ENCODE data around the gene DCDC2.

DCDC2 gene

DNA sequence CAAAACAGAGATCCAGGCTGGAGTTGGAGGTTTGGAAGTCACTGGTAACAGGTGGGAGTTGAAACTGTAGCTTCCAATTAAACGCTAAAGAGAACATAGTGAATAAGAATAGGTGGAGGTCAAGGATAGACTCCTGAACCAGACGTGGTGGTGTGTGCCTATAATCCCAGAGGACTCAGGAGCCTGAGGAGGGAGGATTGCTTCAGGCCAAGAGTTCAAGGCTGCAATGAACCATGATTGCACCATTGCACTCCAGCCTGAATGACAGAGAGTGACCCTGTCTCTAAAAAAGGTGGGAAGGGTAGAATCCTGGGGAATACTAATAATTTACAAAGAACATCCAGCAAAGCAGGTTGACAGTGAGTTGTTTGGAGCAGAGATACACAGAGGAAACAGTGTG is 218.2 kb downstream of the DCDC2 start:
- DNase-seq = no peak

DNA sequence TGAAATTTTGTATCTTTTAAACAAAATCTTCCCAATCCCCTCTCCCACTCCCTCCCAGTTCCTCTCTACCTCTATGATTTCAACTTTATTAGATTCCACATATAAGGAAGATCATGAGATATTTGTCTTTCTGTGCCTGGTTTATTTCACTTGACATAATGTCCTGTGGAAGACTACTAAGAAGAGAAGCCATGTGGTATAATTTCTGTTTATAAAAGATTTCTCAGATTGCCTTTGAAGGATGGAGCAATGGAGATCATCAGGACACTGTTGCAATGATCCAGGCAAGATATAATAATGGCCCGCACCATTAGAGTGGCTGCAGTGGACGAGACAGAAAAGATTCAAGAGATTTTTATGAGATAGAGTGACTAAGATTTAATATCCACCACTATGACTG is 218.8 kb downstream of the DCDC2 start:
- DNase-seq = no peak

DNA sequence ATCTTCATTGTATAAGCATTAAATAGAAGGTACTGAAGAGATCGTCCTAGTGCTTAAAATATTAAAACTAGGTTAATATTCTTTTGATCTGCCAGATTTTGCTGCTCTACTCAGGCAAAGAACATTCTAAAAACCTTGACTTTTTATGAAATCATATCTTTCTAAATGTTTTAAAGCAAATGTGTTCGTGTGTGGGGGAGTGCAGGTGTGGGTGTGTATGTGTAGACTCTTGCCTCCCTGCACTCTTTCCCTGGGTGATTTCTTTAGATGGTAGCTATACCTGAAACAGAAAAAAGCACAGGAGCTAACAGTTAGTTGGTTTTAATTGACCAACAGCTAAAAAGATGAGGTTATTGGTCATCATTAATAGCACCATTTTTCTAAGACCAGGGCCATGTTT is 226.1 kb downstream of the DCDC2 start:
- no peak for DNase-seq

DNA sequence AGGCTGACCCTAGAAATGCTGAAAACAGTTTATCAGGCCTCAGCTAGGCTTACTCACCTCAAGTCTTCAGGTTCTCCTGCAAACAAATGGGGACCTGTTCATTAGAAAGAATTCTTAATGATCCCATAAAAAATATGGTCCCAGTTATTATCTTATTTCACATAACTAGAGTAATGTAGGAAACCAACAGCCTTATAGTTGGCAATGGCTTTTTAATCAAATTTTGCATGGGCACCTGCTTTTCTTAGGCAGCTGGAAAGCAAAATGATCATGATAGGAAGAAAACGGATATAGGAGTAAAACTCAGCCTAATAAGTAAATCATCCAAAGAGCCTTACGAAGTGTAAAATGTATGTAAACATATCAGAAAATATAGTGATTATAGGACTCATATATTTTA is 230.5 kb downstream of the DCDC2 start:
- DNase-seq = no peak

- DNase-seq = no peak
These were observed 231.2 kb downstream of the DCDC2 start for GRCh38 chr6:24126586-24127192.

DNA sequence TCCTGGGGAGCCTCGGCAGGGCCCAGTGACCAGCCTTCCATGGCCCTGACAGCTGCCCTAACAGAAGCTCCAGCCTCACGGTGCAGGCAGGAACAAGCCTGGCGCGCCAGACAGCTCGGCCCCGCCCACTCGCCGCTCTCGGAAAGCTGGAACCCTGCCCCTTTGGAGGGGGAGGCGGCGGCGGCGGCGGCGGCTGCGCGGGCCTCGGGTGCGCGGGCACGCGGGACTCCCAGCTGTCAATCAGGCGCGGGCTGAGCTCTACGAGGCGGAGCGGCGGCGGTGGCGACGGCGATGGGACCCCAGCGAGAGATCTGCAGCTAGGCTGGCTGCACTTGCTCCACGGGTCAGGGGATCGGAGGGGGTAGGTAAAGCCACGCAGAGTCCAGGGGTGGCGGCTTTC is 231.9 kb downstream of the DCDC2 start, which contains the start of gene NRSN1:
Gene NRSN1 (plus strand): TSS at position 236 of the 400 bp plus-strand sequence. CDS start 8,113 bp downstream, outside the sequence.
- no peak for DNase-seq

DNA sequence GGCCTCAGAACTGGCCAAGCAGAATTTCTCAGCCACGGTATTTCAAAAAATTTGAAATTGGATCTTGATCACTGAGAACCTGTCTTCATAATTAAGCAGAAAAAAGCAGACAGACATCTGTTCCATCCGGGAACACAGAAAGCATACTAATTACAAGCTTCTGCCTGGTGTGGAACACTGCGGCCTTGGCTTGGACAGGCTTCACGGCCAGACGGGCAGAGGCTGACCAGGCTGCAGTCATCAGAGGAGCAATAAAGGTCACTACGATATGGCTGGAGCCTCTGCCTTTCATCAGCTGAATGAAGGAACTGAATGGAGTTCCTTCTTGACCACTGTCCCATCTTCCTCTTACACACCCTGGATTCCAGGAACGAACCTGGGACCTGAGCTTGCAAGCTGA is 235.7 kb downstream of the DCDC2 start:
- no peak for DNase-seq

Measured in SIG-M5 (cell line).